CD4-positive, alpha-beta T cell treated with Interleukin-4 for 1 hour (primary cell): ENCODE results near the gene TSHZ2.
"Not testable (repeated sequence)": the region's sequence is repeated elsewhere in the genome, so short reads cannot be mapped to it uniquely, and the experiment has no call there.

Experiments
- DNase-seq, 2 donors: peaks; one replicate each; pipeline ENCODE4 v3.0.0-alpha.2; 2020 to 2022

Gene TSHZ2

GRCh38 chr20:52996658-52997057 lies 24.5 kb downstream of the TSHZ2 start:
- DNase-seq, result no peak

GRCh38 chr20:52998268-52998667 lies 26.1 kb downstream of the TSHZ2 start:
- DNase-seq, result no peak

- DNase-seq, result no peak
Observed at GRCh38 chr20:52999040-52999439, 26.9 kb downstream of the TSHZ2 start.

- peak in 1 of 2 donors; percentile 52 for DNase-seq
Observed at GRCh38 chr20:53001498-53002301, 29.5 kb downstream of the TSHZ2 start.

GRCh38 chr20:53002786-53003185 lies 30.6 kb downstream of the TSHZ2 start:
- no peak for DNase-seq

- DNase-seq, result no peak
Observed at GRCh38 chr20:53003420-53004154, 31.4 kb downstream of the TSHZ2 start.

GRCh38 chr20:53004267-53004813 lies 32.2 kb downstream of the TSHZ2 start:
- no peak for DNase-seq

GRCh38 chr20:53009979-53010735 lies 38.0 kb downstream of the TSHZ2 start:
- DNase-seq, result no peak

GRCh38 chr20:53011640-53012039 lies 39.5 kb downstream of the TSHZ2 start:
- no peak for DNase-seq

- DNase-seq, result no peak
Observed at GRCh38 chr20:53013183-53013582, 41.0 kb downstream of the TSHZ2 start.

GRCh38 chr20:53013847-53014246 lies 41.7 kb downstream of the TSHZ2 start:
- no peak for DNase-seq

GRCh38 chr20:53016071-53016470 lies 43.9 kb downstream of the TSHZ2 start:
- no peak for DNase-seq

- DNase-seq, result no peak
Observed at GRCh38 chr20:53016534-53017042, 44.4 kb downstream of the TSHZ2 start.

- DNase-seq, result no peak
Observed at GRCh38 chr20:53017206-53017605, 45.0 kb downstream of the TSHZ2 start.

- DNase-seq, result no peak
Observed at GRCh38 chr20:53019464-53019863, 47.3 kb downstream of the TSHZ2 start.

GRCh38 chr20:53020376-53020775 lies 48.2 kb downstream of the TSHZ2 start:
- DNase-seq, result no peak

GRCh38 chr20:53020834-53021233 lies 48.7 kb downstream of the TSHZ2 start:
- no peak for DNase-seq

GRCh38 chr20:53021934-53022333 lies 49.8 kb downstream of the TSHZ2 start:
- peak in 1 of 2 donors; percentile 30 for DNase-seq

GRCh38 chr20:53023732-53024520 lies 51.8 kb downstream of the TSHZ2 start:
- no peak for DNase-seq

- not testable (repeated sequence) for DNase-seq
Observed at GRCh38 chr20:53024653-53025052, 52.5 kb downstream of the TSHZ2 start.

- no peak for DNase-seq
Observed at GRCh38 chr20:53027089-53027488, 54.9 kb downstream of the TSHZ2 start.
